ENCODE measurements around the gene ZNRF3.

DNA sequence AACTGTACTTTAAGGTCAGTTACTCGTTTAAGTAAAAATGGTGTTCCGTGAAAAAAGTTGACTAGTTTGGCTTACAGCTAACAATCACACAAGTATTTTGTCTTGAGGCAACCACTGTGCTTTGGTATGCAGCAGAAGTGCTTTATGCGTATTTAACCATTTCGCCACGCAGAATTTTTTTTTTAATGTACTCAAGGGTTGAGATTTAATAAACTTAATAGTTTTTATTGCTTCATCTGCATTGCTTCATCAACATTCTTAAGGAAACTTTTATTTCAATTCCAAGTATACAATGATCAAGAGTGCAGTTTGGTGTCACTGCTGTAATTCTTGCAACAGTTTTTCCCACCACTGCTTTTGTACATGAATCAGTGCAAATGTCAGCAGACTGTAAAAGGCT, 66.4 kb downstream of the ZNRF3 start:
- TF ChIP-seq, protein P1, sequence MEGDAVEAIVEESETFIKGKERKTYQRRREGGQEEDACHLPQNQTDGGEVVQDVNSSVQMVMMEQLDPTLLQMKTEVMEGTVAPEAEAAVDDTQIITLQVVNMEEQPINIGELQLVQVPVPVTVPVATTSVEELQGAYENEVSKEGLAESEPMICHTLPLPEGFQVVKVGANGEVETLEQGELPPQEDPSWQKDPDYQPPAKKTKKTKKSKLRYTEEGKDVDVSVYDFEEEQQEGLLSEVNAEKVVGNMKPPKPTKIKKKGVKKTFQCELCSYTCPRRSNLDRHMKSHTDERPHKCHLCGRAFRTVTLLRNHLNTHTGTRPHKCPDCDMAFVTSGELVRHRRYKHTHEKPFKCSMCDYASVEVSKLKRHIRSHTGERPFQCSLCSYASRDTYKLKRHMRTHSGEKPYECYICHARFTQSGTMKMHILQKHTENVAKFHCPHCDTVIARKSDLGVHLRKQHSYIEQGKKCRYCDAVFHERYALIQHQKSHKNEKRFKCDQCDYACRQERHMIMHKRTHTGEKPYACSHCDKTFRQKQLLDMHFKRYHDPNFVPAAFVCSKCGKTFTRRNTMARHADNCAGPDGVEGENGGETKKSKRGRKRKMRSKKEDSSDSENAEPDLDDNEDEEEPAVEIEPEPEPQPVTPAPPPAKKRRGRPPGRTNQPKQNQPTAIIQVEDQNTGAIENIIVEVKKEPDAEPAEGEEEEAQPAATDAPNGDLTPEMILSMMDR (IDR thresholded peaks at IDR 0.05), result no peak
- TF ChIP-seq EZH2 (IDR thresholded peaks at IDR 0.05), result no peak
